Suprapubic skin (tissue), 4 donors: ENCODE data around the gene AEN. TPM values are rescaled to one million over a fixed set of nuclear protein-coding genes. Genes with fewer than 3 reads are reported as not detected.

Source experiments
- DNase-seq, 2 donors: peaks; one replicate each; pipeline ENCODE4 v3.0.0-alpha.2; 2019; ENCODE audit warnings: low spot score in 2 of 2
- H3K27ac ChIP-seq: fragments of 200-600 bp; sonication (generic); one replicate; pipeline ENCODE4 v1.5.1; 2019
- H3K27me3 ChIP-seq: fragments of 200-600 bp; sonication (generic); one replicate; pipeline ENCODE4 v1.5.1; 2019
- H3K36me3 ChIP-seq: fragments of 200-600 bp; sonication (generic); one replicate; pipeline ENCODE4 v1.5.1; 2019
- H3K4me1 ChIP-seq: fragments of 200-600 bp; sonication (generic); one replicate; pipeline ENCODE4 v1.5.1; 2019
- H3K4me3 ChIP-seq: fragments of 200-600 bp; sonication (generic); one replicate; pipeline ENCODE4 v1.5.1; 2019; ENCODE audit warnings: mild to moderate bottlenecking
- H3K9me3 ChIP-seq: fragments of 200-600 bp; sonication (generic); one replicate; pipeline ENCODE4 v1.5.1; 2019
- CTCF ChIP-seq, 2 donors: fragments of 200-600 bp in 1 of 2; fragments of 450-650 bp in 1 of 2; sonication (generic) in 1 of 2; IDR thresholded peaks; one replicate each; pipeline ENCODE4 v1.5.1; 2016 to 2019; ENCODE audit warnings: antibody characterized with exemption in 2 of 2, mild to moderate bottlenecking in 1 of 2, moderate library complexity in 1 of 2
- EP300 ChIP-seq: sonication (generic); formaldehyde crosslinking; IDR thresholded peaks from one replicate; pipeline ENCODE4 v1.6.1; 2017; ENCODE audit warnings: antibody characterized with exemption
- POLR2A ChIP-seq, 2 donors: fragments of 450-650 bp; IDR thresholded peaks; one replicate each; pipeline ENCODE4 v1.6.1; 2017; ENCODE audit warnings: antibody characterized with exemption in 2 of 2, mild to moderate bottlenecking in 2 of 2, moderate library complexity in 2 of 2
- POLR2AphosphoS5 ChIP-seq, 3 donors: sonication (generic); formaldehyde crosslinking; IDR thresholded peaks; one replicate each; pipeline ENCODE4 v1.6.1; 2017; ENCODE audit warnings: antibody characterized with exemption in 3 of 3
- WGBS: methylation state at CpG from one replicate; pipeline ENCODE4 v1.1.5; 2018; 5-methylcytosine and 5-hydroxymethylcytosine counted together
- total RNA-seq, 4 donors: library from RNA; depleted of rRNA; stranded (reverse); fragments of >200 nt; gene quantifications; one replicate each; pipeline ENCODE4 v1.1.0, GENCODE V29; 2016

Gene AEN
- total RNA-seq, 4 donors from 2014 or later = 9.3 to 29.3 (median 17.3) TPM

GRCh38 chr15:88624156-88624970 lies 3.2 kb downstream of the AEN start:
- Histone ChIP-seq H3K4me3 (peak overlapping the region; percentile 13), H3K9me3 (no peaks in the 10 kb centered on the region), H3K27ac (no peak overlapping the region), H3K4me1 (peaks cover 43% of the 10 kb centered on the region), H3K36me3 (peaks cover 19% of the 10 kb centered on the region), H3K27me3 (no peaks in the 10 kb centered on the region)
- 56% methylated on average over 19 of the region's 19 CpGs for WGBS
- peak in 1 of 2 donors; percentile 60 for DNase-seq
- TF ChIP-seq POLR2A (IDR thresholded peaks at IDR 0.05) = no peak
- TF ChIP-seq CTCF (IDR thresholded peaks at IDR 0.05) = peak; percentile 15 to 21
- no peak for TF ChIP-seq POLR2AphosphoS5 (IDR thresholded peaks at IDR 0.05)
- no peak for TF ChIP-seq EP300

GRCh38 chr15:88624971-88625490 lies 3.9 kb downstream of the AEN start:
- no peak overlapping the region for H3K27ac ChIP-seq
- no peaks in the 10 kb centered on the region for H3K9me3 ChIP-seq
- H3K36me3 ChIP-seq = peaks cover 25% of the 10 kb centered on the region
- DNase-seq = peak in 1 of 2 donors; percentile 32
- TF ChIP-seq POLR2AphosphoS5 (IDR thresholded peaks at IDR 0.05) (no peak), POLR2A (IDR thresholded peaks at IDR 0.05) (no peak), EP300 (no peak), CTCF (IDR thresholded peaks at IDR 0.05) (no peak)
- H3K4me1 ChIP-seq = peaks cover 45% of the 10 kb centered on the region
- no peak overlapping the region for H3K4me3 ChIP-seq
- H3K27me3 ChIP-seq = no peaks in the 10 kb centered on the region
- WGBS = 76% methylated on average over 9 of the region's 9 CpGs

- Histone ChIP-seq H3K4me1 (peaks cover 42% of the 10 kb centered on the region), H3K36me3 (peaks cover 28% of the 10 kb centered on the region), H3K27ac (no peak overlapping the region), H3K4me3 (no peak overlapping the region), H3K27me3 (no peaks in the 10 kb centered on the region), H3K9me3 (no peaks in the 10 kb centered on the region)
- WGBS = 88% methylated on average over 9 of the region's 23 CpGs
- TF ChIP-seq CTCF (IDR thresholded peaks at IDR 0.05) (no peak), POLR2A (IDR thresholded peaks at IDR 0.05) (no peak), EP300 (no peak), POLR2AphosphoS5 (IDR thresholded peaks at IDR 0.05) (no peak)
- peak in 1 of 2 donors; percentile 70 for DNase-seq
These were observed 5.0 kb downstream of the AEN start for GRCh38 chr15:88625943-88626741.

GRCh38 chr15:88627463-88627862 lies 6.3 kb downstream of the AEN start:
- Histone ChIP-seq H3K4me1 (peaks cover 30% of the 10 kb centered on the region), H3K27me3 (no peaks in the 10 kb centered on the region), H3K4me3 (no peak overlapping the region), H3K27ac (no peak overlapping the region), H3K9me3 (no peaks in the 10 kb centered on the region), H3K36me3 (peaks cover 28% of the 10 kb centered on the region)
- 70% methylated on average over 1 of the region's 1 CpG for WGBS
- TF ChIP-seq CTCF (IDR thresholded peaks at IDR 0.05) (no peak), POLR2AphosphoS5 (IDR thresholded peaks at IDR 0.05) (no peak)
- no peak for DNase-seq
